DOHH2 (cell line): Measurements from ENCODE around the gene FAM180A.

Source experiments
- EZH2phosphoT487 ChIP-seq: fragments of 200-600 bp; sonication (generic); IDR thresholded peaks from 2 replicates; pipeline ENCODE4 v1.6.1; 2017; ENCODE audit warnings: borderline replicate concordance, mild to moderate bottlenecking, antibody characterized with exemption, low read length, moderate library complexity, mixed read lengths
- TF ChIP-seq, protein P1 (sequence below): fragments of 200-600 bp; sonication (generic); IDR thresholded peaks from one replicate; pipeline ENCODE4 v1.5.1; 2014; ENCODE audit warnings: antibody characterized with exemption, mild to moderate bottlenecking, low read depth, low read length; ENCODE audit not compliant: poor library complexity, severe bottlenecking

- TF ChIP-seq, protein P1, sequence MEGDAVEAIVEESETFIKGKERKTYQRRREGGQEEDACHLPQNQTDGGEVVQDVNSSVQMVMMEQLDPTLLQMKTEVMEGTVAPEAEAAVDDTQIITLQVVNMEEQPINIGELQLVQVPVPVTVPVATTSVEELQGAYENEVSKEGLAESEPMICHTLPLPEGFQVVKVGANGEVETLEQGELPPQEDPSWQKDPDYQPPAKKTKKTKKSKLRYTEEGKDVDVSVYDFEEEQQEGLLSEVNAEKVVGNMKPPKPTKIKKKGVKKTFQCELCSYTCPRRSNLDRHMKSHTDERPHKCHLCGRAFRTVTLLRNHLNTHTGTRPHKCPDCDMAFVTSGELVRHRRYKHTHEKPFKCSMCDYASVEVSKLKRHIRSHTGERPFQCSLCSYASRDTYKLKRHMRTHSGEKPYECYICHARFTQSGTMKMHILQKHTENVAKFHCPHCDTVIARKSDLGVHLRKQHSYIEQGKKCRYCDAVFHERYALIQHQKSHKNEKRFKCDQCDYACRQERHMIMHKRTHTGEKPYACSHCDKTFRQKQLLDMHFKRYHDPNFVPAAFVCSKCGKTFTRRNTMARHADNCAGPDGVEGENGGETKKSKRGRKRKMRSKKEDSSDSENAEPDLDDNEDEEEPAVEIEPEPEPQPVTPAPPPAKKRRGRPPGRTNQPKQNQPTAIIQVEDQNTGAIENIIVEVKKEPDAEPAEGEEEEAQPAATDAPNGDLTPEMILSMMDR = no peak
- TF ChIP-seq EZH2phosphoT487 = no peak
Observed at GRCh38 chr7:135733603-135734342, 14.8 kb downstream of the FAM180A start.
